ENCODE results near the gene COX4I1. TPM values are rescaled to one million over a fixed set of nuclear protein-coding genes. Genes with fewer than 3 reads are reported as not detected.

Gene COX4I1
- polyA plus RNA-seq (2013, experiment 1 of 2) = 656 TPM
- polyA plus RNA-seq (2013, experiment 2 of 2) = 596 TPM

GRCh38 chr16:85799497-85800320 lies at the start of gene COX4I1, which contains the start of gene EMC8:
COX4I1 (plus strand) TSS chr16:85799695; CDS start chr16:85801206, 1,511 bp downstream.
EMC8 (minus strand) TSS chr16:85799544; CDS start chr16:85799295, 249 bp downstream.
- WGBS, 2 experiments (ENCODE audit: insufficient coverage in 2 of 2) = 0 to 1% methylated on average over 64 to 74 of the region's 87 CpGs
- Histone ChIP-seq H3K27ac (ENCODE audit: low read depth, low read length, severe bottlenecking) (peak within 1 kb of the TSS; percentile 81), H3K4me1 (ENCODE audit: control insufficient read depth, insufficient read depth, low read length, poor library complexity, severe bottlenecking) (peaks cover 12% of the 10 kb centered on the region), H3K4me3 (ENCODE audit: extremely low read depth, insufficient read depth, low read length, poor library complexity, severe bottlenecking) (peak within 1 kb of the TSS; percentile 97), H3K36me3 (ENCODE audit: control insufficient read depth, insufficient read depth, low read length) (peaks cover 67% of the 10 kb centered on the region), H3K9me3 (ENCODE audit: control insufficient read depth, low read length) (no peaks in the 10 kb centered on the region)

- 35 to 36% methylated on average over 8 to 13 of the region's 14 CpGs for WGBS, 2 experiments (ENCODE audit: insufficient coverage in 2 of 2)
- peak overlapping the region; percentile 54 for H3K4me3 ChIP-seq (ENCODE audit: extremely low read depth, insufficient read depth, low read length, poor library complexity, severe bottlenecking)
- H3K4me1 ChIP-seq (ENCODE audit: control insufficient read depth, insufficient read depth, low read length, poor library complexity, severe bottlenecking) = peaks cover 33% of the 10 kb centered on the region
- no peak overlapping the region for H3K27ac ChIP-seq (ENCODE audit: low read depth, low read length, severe bottlenecking)
- H3K36me3 ChIP-seq (ENCODE audit: control insufficient read depth, insufficient read depth, low read length) = no peaks in the 10 kb centered on the region
- H3K9me3 ChIP-seq (ENCODE audit: control insufficient read depth, low read length) = no peaks in the 10 kb centered on the region
Observed at GRCh38 chr16:85749771-85750145, 49.7 kb upstream of the COX4I1 start.

- H3K4me3 ChIP-seq (ENCODE audit: extremely low read depth, insufficient read depth, low read length, poor library complexity, severe bottlenecking) = peak overlapping the region; percentile 54
- no peak overlapping the region for H3K27ac ChIP-seq (ENCODE audit: low read depth, low read length, severe bottlenecking)
- WGBS, 2 experiments (ENCODE audit: insufficient coverage in 2 of 2) = 2 to 3% methylated on average over 49 to 51 of the region's 51 CpGs
- no peaks in the 10 kb centered on the region for H3K9me3 ChIP-seq (ENCODE audit: control insufficient read depth, low read length)
- peaks cover 33% of the 10 kb centered on the region for H3K4me1 ChIP-seq (ENCODE audit: control insufficient read depth, insufficient read depth, low read length, poor library complexity, severe bottlenecking)
- H3K36me3 ChIP-seq (ENCODE audit: control insufficient read depth, insufficient read depth, low read length) = no peaks in the 10 kb centered on the region
Observed at GRCh38 chr16:85750146-85750826, 49.2 kb upstream of the COX4I1 start.

- Histone ChIP-seq H3K27ac (ENCODE audit: low read depth, low read length, severe bottlenecking) (no peak within 1 kb of the TSS), H3K36me3 (ENCODE audit: control insufficient read depth, insufficient read depth, low read length) (no peaks in the 10 kb centered on the region), H3K4me1 (ENCODE audit: control insufficient read depth, insufficient read depth, low read length, poor library complexity, severe bottlenecking) (peaks cover 33% of the 10 kb centered on the region), H3K9me3 (ENCODE audit: control insufficient read depth, low read length) (no peaks in the 10 kb centered on the region), H3K4me3 (ENCODE audit: extremely low read depth, insufficient read depth, low read length, poor library complexity, severe bottlenecking) (peak within 1 kb of the TSS; percentile 54)
- WGBS, 2 experiments (ENCODE audit: insufficient coverage in 2 of 2) = 4 to 5% methylated on average over 62 to 79 of the region's 96 CpGs
Observed at GRCh38 chr16:85750827-85751697, 48.4 kb upstream of the COX4I1 start, which contains the start of gene C16orf74. C16orf74 (minus strand) TSS chr16:85751096; CDS start chr16:85735217, 15,879 bp downstream.

- 20 to 26% methylated on average over 11 to 12 of the region's 15 CpGs for WGBS, 2 experiments (ENCODE audit: insufficient coverage in 2 of 2)
- H3K4me1 ChIP-seq (ENCODE audit: control insufficient read depth, insufficient read depth, low read length, poor library complexity, severe bottlenecking) = peaks cover 30% of the 10 kb centered on the region
- H3K36me3 ChIP-seq (ENCODE audit: control insufficient read depth, insufficient read depth, low read length) = no peaks in the 10 kb centered on the region
Observed at GRCh38 chr16:85751698-85752501, 47.6 kb upstream of the COX4I1 start.

GRCh38 chr16:85752511-85753420 lies 46.7 kb upstream of the COX4I1 start:
- Histone ChIP-seq H3K27ac (ENCODE audit: low read depth, low read length, severe bottlenecking) (no peak overlapping the region), H3K4me1 (ENCODE audit: control insufficient read depth, insufficient read depth, low read length, poor library complexity, severe bottlenecking) (peaks cover 30% of the 10 kb centered on the region), H3K9me3 (ENCODE audit: control insufficient read depth, low read length) (no peaks in the 10 kb centered on the region), H3K4me3 (ENCODE audit: extremely low read depth, insufficient read depth, low read length, poor library complexity, severe bottlenecking) (no peak overlapping the region), H3K36me3 (ENCODE audit: control insufficient read depth, insufficient read depth, low read length) (no peaks in the 10 kb centered on the region)
- 42 to 51% methylated on average over 13 to 19 of the region's 21 CpGs for WGBS, 2 experiments (ENCODE audit: insufficient coverage in 2 of 2)

More at GRCh38 chr16:85751698-85752501, 47.6 kb upstream of the COX4I1 start:
- Histone ChIP-seq H3K4me3 (ENCODE audit: extremely low read depth, insufficient read depth, low read length, poor library complexity, severe bottlenecking) (peak overlapping the region; percentile 31), H3K9me3 (ENCODE audit: control insufficient read depth, low read length) (no peaks in the 10 kb centered on the region), H3K27ac (ENCODE audit: low read depth, low read length, severe bottlenecking) (no peak overlapping the region)

GRCh38 chr16:85753559-85753958 lies 45.9 kb upstream of the COX4I1 start:
- Histone ChIP-seq H3K36me3 (ENCODE audit: control insufficient read depth, insufficient read depth, low read length) (no peaks in the 10 kb centered on the region), H3K4me3 (ENCODE audit: extremely low read depth, insufficient read depth, low read length, poor library complexity, severe bottlenecking) (no peak overlapping the region), H3K27ac (ENCODE audit: low read depth, low read length, severe bottlenecking) (no peak overlapping the region), H3K4me1 (ENCODE audit: control insufficient read depth, insufficient read depth, low read length, poor library complexity, severe bottlenecking) (peaks cover 30% of the 10 kb centered on the region), H3K9me3 (ENCODE audit: control insufficient read depth, low read length) (no peaks in the 10 kb centered on the region)
- 86 to 90% methylated on average over 1 to 5 of the region's 6 CpGs for WGBS, 2 experiments (ENCODE audit: insufficient coverage in 2 of 2)

GRCh38 chr16:85753976-85754375 lies 45.5 kb upstream of the COX4I1 start:
- Histone ChIP-seq H3K4me1 (ENCODE audit: control insufficient read depth, insufficient read depth, low read length, poor library complexity, severe bottlenecking) (peaks cover 30% of the 10 kb centered on the region), H3K27ac (ENCODE audit: low read depth, low read length, severe bottlenecking) (no peak overlapping the region), H3K36me3 (ENCODE audit: control insufficient read depth, insufficient read depth, low read length) (no peaks in the 10 kb centered on the region), H3K9me3 (ENCODE audit: control insufficient read depth, low read length) (no peaks in the 10 kb centered on the region), H3K4me3 (ENCODE audit: extremely low read depth, insufficient read depth, low read length, poor library complexity, severe bottlenecking) (no peak overlapping the region)
- 93 to 97% methylated on average over 5 to 6 of the region's 7 CpGs for WGBS, 2 experiments (ENCODE audit: insufficient coverage in 2 of 2)

GRCh38 chr16:85754413-85754812 lies 45.1 kb upstream of the COX4I1 start:
- Histone ChIP-seq H3K4me1 (ENCODE audit: control insufficient read depth, insufficient read depth, low read length, poor library complexity, severe bottlenecking) (peaks cover 30% of the 10 kb centered on the region), H3K27ac (ENCODE audit: low read depth, low read length, severe bottlenecking) (no peak overlapping the region), H3K9me3 (ENCODE audit: control insufficient read depth, low read length) (no peaks in the 10 kb centered on the region), H3K36me3 (ENCODE audit: control insufficient read depth, insufficient read depth, low read length) (no peaks in the 10 kb centered on the region), H3K4me3 (ENCODE audit: extremely low read depth, insufficient read depth, low read length, poor library complexity, severe bottlenecking) (no peak overlapping the region)
- WGBS, 2 experiments (ENCODE audit: insufficient coverage in 2 of 2) = 81 to 86% methylated on average over 4 to 5 of the region's 7 CpGs
